ENCODE data around the gene MYT1.
A peak's percentile ranks its signal among the peaks of the same experiment; 100 is the strongest.

MYT1 gene

GRCh38 chr20:64216036-64216435 lies 51.8 kb downstream of the MYT1 start:
- Histone ChIP-seq H2BK12ac (ENCODE audit: low read length) (no peak overlapping the region), H4K91ac (ENCODE audit: low read depth, low read length, poor library complexity) (no peak overlapping the region), H3K4me1 (ENCODE audit: control insufficient read depth in 2 of 2, insufficient read depth in 1 of 2, low read depth in 1 of 2, low read length in 2 of 2) (peaks cover 2 to 8% of the 10 kb centered on the region in 2 donors), H2BK5ac (ENCODE audit: low read length) (no peak overlapping the region), H3K23ac (ENCODE audit: low read depth, low read length, poor library complexity) (no peak overlapping the region), H3K27me3 (ENCODE audit: control insufficient read depth in 3 of 3, insufficient read depth in 3 of 3, low read depth in 1 of 3, low read length in 3 of 3) (peaks cover 0 to 39% (median 0%) of the 10 kb centered on the region in 3 experiments), H2AK5ac (ENCODE audit: low read depth, low read length) (no peak overlapping the region), H3K79me1 (ENCODE audit: low read depth, low read length) (no peaks in the 10 kb centered on the region), H2AFZ (ENCODE audit: low read length) (no peak overlapping the region), H4K8ac (ENCODE audit: low read depth, low read length) (no peak overlapping the region), H3K18ac (ENCODE audit: low read length) (no peak overlapping the region), H3K9me3 (replicated peaks in 1 of 2; ENCODE audit: control insufficient read depth in 2 of 2, insufficient read depth in 1 of 2, low read depth in 1 of 2, low read length in 2 of 2) (no peaks in the 10 kb centered on the region), H3K27ac (replicated peaks; ENCODE audit: low read length) (no peak overlapping the region), H3K4me2 (ENCODE audit: insufficient read depth, low read length, poor library complexity, severe bottlenecking) (no peak overlapping the region), H2BK120ac (ENCODE audit: low read depth, low read length) (no peak overlapping the region), H3K14ac (ENCODE audit: low read length) (no peak overlapping the region), H3K4me3 (ENCODE audit: low read length in 2 of 2) (no peak overlapping the region), H3K36me3 (replicated peaks in 1 of 2; ENCODE audit: control insufficient read depth in 2 of 2, insufficient read depth in 2 of 2, low read length in 2 of 2) (no peaks in the 10 kb centered on the region), H2BK15ac (ENCODE audit: low read length) (no peak overlapping the region), H3K4ac (ENCODE audit: low read length) (no peak overlapping the region), H3K9ac (ENCODE audit: low read depth, low read length, poor library complexity) (no peak overlapping the region)
- no peak for DNase-seq (ENCODE audit: low spot score)
- WGBS, 2 donors (ENCODE audit: extremely low coverage in 2 of 2, insufficient read length in 2 of 2, insufficient replicate concordance in 1 of 2), result no CpG with 5 or more reads among the region's 3 CpGs

DNA sequence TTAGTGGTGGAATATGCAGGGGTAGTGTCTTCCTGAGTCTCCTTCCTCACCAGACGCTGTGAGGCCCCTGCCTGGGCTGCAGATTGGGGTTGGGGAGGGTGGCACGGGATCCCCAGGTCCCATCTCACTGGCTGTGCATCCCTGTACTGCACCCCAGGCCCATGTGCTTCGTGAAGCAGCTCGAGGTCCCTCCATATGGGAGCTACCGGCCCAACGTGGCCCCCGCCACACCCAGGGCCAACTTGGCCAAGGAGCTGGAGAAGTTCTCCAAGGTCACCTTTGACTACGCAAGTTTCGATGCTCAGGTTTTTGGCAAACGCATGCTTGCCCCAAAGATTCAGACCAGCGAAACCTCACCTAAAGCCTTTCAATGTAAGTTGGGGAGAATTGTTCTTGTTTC lies 52.7 kb downstream of the MYT1 start:
- peak overlapping the region; percentile 77 for H3K18ac ChIP-seq (ENCODE audit: low read length)
- H3K4me1 ChIP-seq (ENCODE audit: control insufficient read depth in 2 of 2, insufficient read depth in 1 of 2, low read depth in 1 of 2, low read length in 2 of 2), result peaks cover 4 to 11% of the 10 kb centered on the region in 2 donors
- no peak overlapping the region for H2BK120ac ChIP-seq (ENCODE audit: low read depth, low read length)
- H3K79me1 ChIP-seq (ENCODE audit: low read depth, low read length), result no peaks in the 10 kb centered on the region
- no peak overlapping the region for H3K9ac ChIP-seq (ENCODE audit: low read depth, low read length, poor library complexity)
- no peak overlapping the region for H3K4ac ChIP-seq (ENCODE audit: low read length)
- no peaks in the 10 kb centered on the region for H3K9me3 ChIP-seq (replicated peaks in 1 of 2; ENCODE audit: control insufficient read depth in 2 of 2, insufficient read depth in 1 of 2, low read depth in 1 of 2, low read length in 2 of 2)
- no peak overlapping the region for H4K91ac ChIP-seq (ENCODE audit: low read depth, low read length, poor library complexity)
- DNase-seq (ENCODE audit: low spot score), result no peak
- H3K4me2 ChIP-seq (ENCODE audit: insufficient read depth, low read length, poor library complexity, severe bottlenecking), result no peak overlapping the region
- H2BK5ac ChIP-seq (ENCODE audit: low read length), result no peak overlapping the region
- no peak overlapping the region for H3K23ac ChIP-seq (ENCODE audit: low read depth, low read length, poor library complexity)
- no peak overlapping the region for H3K27ac ChIP-seq (replicated peaks; ENCODE audit: low read length)
- no peaks in the 10 kb centered on the region for H3K36me3 ChIP-seq (replicated peaks in 1 of 2; ENCODE audit: control insufficient read depth in 2 of 2, insufficient read depth in 2 of 2, low read length in 2 of 2)
- H3K14ac ChIP-seq (ENCODE audit: low read length), result no peak overlapping the region
- no peak overlapping the region for H2BK15ac ChIP-seq (ENCODE audit: low read length)
- H3K4me3 ChIP-seq (ENCODE audit: low read length in 2 of 2), result no peak overlapping the region
- H3K27me3 ChIP-seq (ENCODE audit: control insufficient read depth in 3 of 3, insufficient read depth in 3 of 3, low read depth in 1 of 3, low read length in 3 of 3), result peaks cover 0 to 42% (median 0%) of the 10 kb centered on the region in 3 experiments
- H2AK5ac ChIP-seq (ENCODE audit: low read depth, low read length), result no peak overlapping the region
- no peak overlapping the region for H2BK12ac ChIP-seq (ENCODE audit: low read length)
- H2AFZ ChIP-seq (ENCODE audit: low read length), result no peak overlapping the region
- H4K8ac ChIP-seq (ENCODE audit: low read depth, low read length), result no peak overlapping the region
- WGBS, 2 donors (ENCODE audit: extremely low coverage in 2 of 2, insufficient read length in 2 of 2, insufficient replicate concordance in 1 of 2), result no CpG with 5 or more reads among the region's 11 CpGs

DNA sequence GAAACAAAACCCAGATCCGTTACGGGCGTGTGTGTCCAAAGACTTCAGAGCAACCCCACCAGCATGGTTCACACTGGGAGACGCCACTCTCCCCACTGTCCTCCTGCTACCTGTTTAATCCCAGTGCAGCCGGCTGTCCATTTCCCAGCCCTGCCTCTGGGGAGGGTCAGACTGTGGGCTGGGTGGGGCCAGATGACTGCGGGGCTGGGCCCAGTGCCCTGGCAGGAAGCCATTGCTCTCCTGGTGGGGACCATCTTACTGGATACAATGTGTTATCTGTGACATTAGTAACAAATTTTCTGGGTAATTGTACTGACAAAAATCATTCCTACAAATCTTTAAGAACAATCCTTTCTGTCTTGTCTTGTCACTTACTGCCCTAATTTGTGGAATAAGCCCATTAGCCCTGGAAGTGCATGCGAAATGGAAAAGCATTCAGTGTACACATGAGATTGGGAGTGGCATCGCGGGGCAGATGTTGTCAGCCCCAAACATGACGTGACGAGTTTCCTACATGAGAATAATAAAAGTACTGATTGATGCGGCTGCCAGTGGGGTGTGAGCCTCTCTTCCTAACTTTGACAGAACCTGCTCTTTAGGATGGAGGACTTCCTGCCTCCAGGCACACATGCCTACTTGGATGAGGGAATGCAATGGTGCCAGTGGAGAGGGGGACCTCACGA lies 53.4 kb downstream of the MYT1 start:
- Histone ChIP-seq H3K4me1 (ENCODE audit: control insufficient read depth in 2 of 2, insufficient read depth in 1 of 2, low read depth in 1 of 2, low read length in 2 of 2) (peaks cover 4 to 11% of the 10 kb centered on the region in 2 donors), H4K91ac (ENCODE audit: low read depth, low read length, poor library complexity) (no peak overlapping the region), H2BK120ac (ENCODE audit: low read depth, low read length) (no peak overlapping the region), H3K9me3 (replicated peaks in 1 of 2; ENCODE audit: control insufficient read depth in 2 of 2, insufficient read depth in 1 of 2, low read depth in 1 of 2, low read length in 2 of 2) (no peaks in the 10 kb centered on the region), H3K4ac (ENCODE audit: low read length) (no peak overlapping the region), H3K18ac (ENCODE audit: low read length) (no peak overlapping the region), H3K4me2 (ENCODE audit: insufficient read depth, low read length, poor library complexity, severe bottlenecking) (no peak overlapping the region), H2BK15ac (ENCODE audit: low read length) (no peak overlapping the region), H4K8ac (ENCODE audit: low read depth, low read length) (no peak overlapping the region), H3K36me3 (replicated peaks in 1 of 2; ENCODE audit: control insufficient read depth in 2 of 2, insufficient read depth in 2 of 2, low read length in 2 of 2) (no peaks in the 10 kb centered on the region), H3K27ac (replicated peaks; ENCODE audit: low read length) (no peak overlapping the region), H2BK5ac (ENCODE audit: low read length) (no peak overlapping the region), H3K9ac (ENCODE audit: low read depth, low read length, poor library complexity) (no peak overlapping the region), H3K4me3 (ENCODE audit: low read length in 2 of 2) (no peak overlapping the region), H2AFZ (ENCODE audit: low read length) (no peak overlapping the region), H3K27me3 (ENCODE audit: control insufficient read depth in 3 of 3, insufficient read depth in 3 of 3, low read depth in 1 of 3, low read length in 3 of 3) (peaks cover 0 to 48% (median 0%) of the 10 kb centered on the region in 3 experiments), H2BK12ac (ENCODE audit: low read length) (no peak overlapping the region), H3K23ac (ENCODE audit: low read depth, low read length, poor library complexity) (no peak overlapping the region), H2AK5ac (ENCODE audit: low read depth, low read length) (no peak overlapping the region), H3K79me1 (ENCODE audit: low read depth, low read length) (no peaks in the 10 kb centered on the region), H3K14ac (ENCODE audit: low read length) (no peak overlapping the region)
- DNase-seq (ENCODE audit: low spot score), result no peak
- WGBS, 2 donors (ENCODE audit: extremely low coverage in 2 of 2, insufficient read length in 2 of 2, insufficient replicate concordance in 1 of 2), result no CpG with 5 or more reads among the region's 13 CpGs

DNA sequence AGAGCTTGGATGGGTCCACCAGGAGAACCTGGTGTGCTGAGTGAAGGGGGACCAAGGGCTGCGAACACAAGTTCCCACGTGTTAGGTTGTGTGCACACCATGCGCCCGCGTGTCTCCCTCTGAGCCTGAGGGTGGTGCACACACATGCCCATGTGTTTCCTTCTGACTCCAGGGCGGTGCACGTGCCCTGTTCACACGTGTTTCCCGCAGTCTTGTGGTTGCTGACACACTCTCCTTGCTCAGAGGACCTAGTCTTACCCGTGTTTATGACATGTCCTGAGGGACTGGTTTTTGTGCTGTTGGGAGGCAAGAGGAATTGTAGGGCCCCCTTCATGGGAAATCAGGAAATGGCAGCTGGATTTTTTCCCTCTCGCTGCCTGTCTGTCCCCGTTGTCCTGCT lies 55.0 kb downstream of the MYT1 start:
- Histone ChIP-seq H3K36me3 (replicated peaks in 1 of 2; ENCODE audit: control insufficient read depth in 2 of 2, insufficient read depth in 2 of 2, low read length in 2 of 2) (no peaks in the 10 kb centered on the region), H2BK12ac (ENCODE audit: low read length) (no peak overlapping the region), H2AK5ac (ENCODE audit: low read depth, low read length) (peak overlapping the region; percentile 49), H3K4ac (ENCODE audit: low read length) (no peak overlapping the region), H4K8ac (ENCODE audit: low read depth, low read length) (peak overlapping the region; percentile 68), H3K9me3 (replicated peaks in 1 of 2; ENCODE audit: control insufficient read depth in 2 of 2, insufficient read depth in 1 of 2, low read depth in 1 of 2, low read length in 2 of 2) (no peaks in the 10 kb centered on the region), H3K18ac (ENCODE audit: low read length) (peak overlapping the region; percentile 53), H3K4me3 (ENCODE audit: low read length in 2 of 2) (no peak overlapping the region), H3K4me2 (ENCODE audit: insufficient read depth, low read length, poor library complexity, severe bottlenecking) (no peak overlapping the region), H2BK5ac (ENCODE audit: low read length) (peak overlapping the region; percentile 29), H3K79me1 (ENCODE audit: low read depth, low read length) (no peaks in the 10 kb centered on the region), H3K27me3 (ENCODE audit: control insufficient read depth in 3 of 3, insufficient read depth in 3 of 3, low read depth in 1 of 3, low read length in 3 of 3) (peaks cover 0 to 44% (median 0%) of the 10 kb centered on the region in 3 experiments), H2AFZ (ENCODE audit: low read length) (no peak overlapping the region), H3K14ac (ENCODE audit: low read length) (no peak overlapping the region), H2BK15ac (ENCODE audit: low read length) (no peak overlapping the region), H3K9ac (ENCODE audit: low read depth, low read length, poor library complexity) (no peak overlapping the region), H3K4me1 (ENCODE audit: control insufficient read depth in 2 of 2, insufficient read depth in 1 of 2, low read depth in 1 of 2, low read length in 2 of 2) (peaks cover 14 to 22% of the 10 kb centered on the region in 2 donors), H4K91ac (ENCODE audit: low read depth, low read length, poor library complexity) (no peak overlapping the region), H3K23ac (ENCODE audit: low read depth, low read length, poor library complexity) (no peak overlapping the region), H3K27ac (replicated peaks; ENCODE audit: low read length) (no peak overlapping the region), H2BK120ac (ENCODE audit: low read depth, low read length) (no peak overlapping the region)
- no peak for DNase-seq (ENCODE audit: low spot score)
- WGBS, 2 donors (ENCODE audit: extremely low coverage in 2 of 2, insufficient read length in 2 of 2, insufficient replicate concordance in 1 of 2), result no CpG with 5 or more reads among the region's 12 CpGs
